GM08714 (cell line): Measurements from ENCODE around the gene CRYGN.
A peak's percentile ranks its signal among the peaks of the same experiment; 100 is the strongest.

Source experiments
- H3K4me3 ChIP-seq: fragments of 200-500 bp; sonication (Bioruptor generic); 2 replicates; pipeline ENCODE4 v1.5.1; 2014; ENCODE audit warnings: mild to moderate bottlenecking, low read length, inconsistent platforms
- ZNF274 ChIP-seq: IDR thresholded peaks from 2 replicates; pipeline ENCODE4 v1.6.1; 2012; ENCODE audit warnings: mild to moderate bottlenecking, low read depth, low read length

Gene CRYGN

GRCh38 chr7:151386301-151387160, 53.4 kb downstream of the CRYGN start:
- no peak for TF ChIP-seq ZNF274

GRCh38 chr7:151385626-151386300, 54.2 kb downstream of the CRYGN start:
- H3K4me3 ChIP-seq = no peak overlapping the region

More at GRCh38 chr7:151386301-151387160, 53.4 kb downstream of the CRYGN start:
- H3K4me3 ChIP-seq = no peak overlapping the region

GRCh38 chr7:151384776-151385625, 54.9 kb downstream of the CRYGN start:
- no peak overlapping the region for H3K4me3 ChIP-seq
- no peak for TF ChIP-seq ZNF274

More at GRCh38 chr7:151385626-151386300, 54.2 kb downstream of the CRYGN start:
- no peak for TF ChIP-seq ZNF274

- TF ChIP-seq ZNF274 = no peak
Observed at GRCh38 chr7:151384352-151384697, 55.6 kb downstream of the CRYGN start.

GRCh38 chr7:151383638-151384351, 56.1 kb downstream of the CRYGN start:
- H3K4me3 ChIP-seq = no peak overlapping the region
- TF ChIP-seq ZNF274 = no peak

More at GRCh38 chr7:151384352-151384697, 55.6 kb downstream of the CRYGN start:
- no peak overlapping the region for H3K4me3 ChIP-seq

GRCh38 chr7:151382079-151382885, 57.7 kb downstream of the CRYGN start:
- TF ChIP-seq ZNF274 = no peak
- H3K4me3 ChIP-seq = peak overlapping the region; percentile 9; the same call in 1 of the 2 replicates

- H3K4me3 ChIP-seq = peak overlapping the region; percentile 9; the same call in 1 of the 2 replicates
- TF ChIP-seq ZNF274 = no peak
Observed at GRCh38 chr7:151381348-151382078, 58.4 kb downstream of the CRYGN start.

GRCh38 chr7:151381098-151381347, 58.9 kb downstream of the CRYGN start:
- TF ChIP-seq ZNF274 = no peak
- no peak overlapping the region; the same call in 1 of the 2 replicates for H3K4me3 ChIP-seq

- TF ChIP-seq ZNF274 = no peak
- no peak overlapping the region; the same call in 1 of the 2 replicates for H3K4me3 ChIP-seq
Observed at GRCh38 chr7:151380199-151381097, 59.5 kb downstream of the CRYGN start.

GRCh38 chr7:151379534-151380198, 60.3 kb downstream of the CRYGN start:
- H3K4me3 ChIP-seq = no peak overlapping the region
- no peak for TF ChIP-seq ZNF274

- H3K4me3 ChIP-seq = no peak overlapping the region
- no peak for TF ChIP-seq ZNF274
Observed at GRCh38 chr7:151379193-151379520, 60.8 kb downstream of the CRYGN start.
